WTC11 (cell line): ENCODE data around the gene EIF2AK3. TPM values are rescaled to one million over a fixed set of nuclear protein-coding genes. Genes with fewer than 3 reads are reported as not detected.

ENCODE experiments used
- ATF1 ChIP-seq: sonication (generic); formaldehyde crosslinking; IDR thresholded peaks from 2 replicates; pipeline ENCODE4 v1.8.1; 2023; ENCODE audit warnings: mild to moderate bottlenecking, moderate library complexity, missing genetic modification reagents
- ATF2 ChIP-seq: sonication (generic); formaldehyde crosslinking; IDR thresholded peaks from 2 replicates; pipeline ENCODE4 v1.8.1; 2022; ENCODE audit warnings: low read depth, missing genetic modification reagents, borderline replicate concordance
- ATF6 ChIP-seq: sonication (generic); formaldehyde crosslinking; IDR thresholded peaks from 2 replicates; pipeline ENCODE4 v1.8.1; 2023; ENCODE audit warnings: mild to moderate bottlenecking, missing genetic modification reagents
- CDX4 ChIP-seq: fragments of 250-450 bp; sonication (Bioruptor Pico); IDR thresholded peaks from 2 replicates; pipeline ENCODE4 v1.9.0; 2021; ENCODE audit warnings: moderate library complexity, mild to moderate bottlenecking, inconsistent platforms, borderline replicate concordance
- CREM ChIP-seq: sonication (generic); formaldehyde crosslinking; IDR thresholded peaks from 2 replicates; pipeline ENCODE4 v1.8.1; 2022; ENCODE audit warnings: mild to moderate bottlenecking, missing genetic modification reagents, moderate library complexity
- FOXJ3 ChIP-seq: sonication (generic); formaldehyde crosslinking; IDR thresholded peaks from 2 replicates; pipeline ENCODE4 v1.9.0; 2021; ENCODE audit warnings: missing genetic modification reagents, mild to moderate bottlenecking, borderline replicate concordance
- FOXK1 ChIP-seq: sonication (generic); formaldehyde crosslinking; IDR thresholded peaks from 2 replicates; pipeline ENCODE4 v1.8.0; 2022; ENCODE audit warnings: mild to moderate bottlenecking, moderate library complexity, missing genetic modification reagents
- FOXP1 ChIP-seq: sonication (generic); formaldehyde crosslinking; IDR thresholded peaks from 2 replicates; pipeline ENCODE4 v1.8.0; 2022; ENCODE audit warnings: missing genetic modification reagents, mild to moderate bottlenecking, moderate library complexity, borderline replicate concordance
- FOXP4 ChIP-seq: sonication (generic); formaldehyde crosslinking; IDR thresholded peaks from 2 replicates; pipeline ENCODE4 v1.8.0; 2022; ENCODE audit warnings: mild to moderate bottlenecking, missing genetic modification reagents
- GABPB1 ChIP-seq: sonication (generic); formaldehyde crosslinking; IDR thresholded peaks from 2 replicates; pipeline ENCODE4 v1.8.1; 2023; ENCODE audit warnings: mild to moderate bottlenecking, missing genetic modification reagents
- HMGA2 ChIP-seq: fragments of 250-450 bp; sonication (Bioruptor Pico); IDR thresholded peaks from 2 replicates; pipeline ENCODE4 v1.4.0; 2021; ENCODE audit warnings: mild to moderate bottlenecking, moderate library complexity
- NFATC4 ChIP-seq: fragments of 250-450 bp; sonication (Bioruptor Pico); IDR thresholded peaks from 2 replicates; pipeline ENCODE4 v1.9.0; 2021; ENCODE audit warnings: mild to moderate bottlenecking
- NFE2L1 ChIP-seq: sonication (generic); formaldehyde crosslinking; IDR thresholded peaks from 2 replicates; pipeline ENCODE4 v1.8.1; 2023; ENCODE audit warnings: missing genetic modification reagents
- NFYB ChIP-seq: sonication (generic); formaldehyde crosslinking; conservative IDR thresholded peaks from 2 replicates; pipeline ENCODE4 v1.8.0; 2022; ENCODE audit warnings: low read depth, missing genetic modification reagents
- NR3C1 ChIP-seq: sonication (generic); formaldehyde crosslinking; conservative IDR thresholded peaks from 2 replicates; pipeline ENCODE4 v1.8.1; 2023; ENCODE audit warnings: low read depth, mild to moderate bottlenecking, missing genetic modification reagents
- PRDM15 ChIP-seq: sonication (generic); formaldehyde crosslinking; IDR thresholded peaks from 2 replicates; pipeline ENCODE4 v1.8.0; 2022; ENCODE audit warnings: missing genetic modification reagents
- SP1 ChIP-seq: sonication (generic); formaldehyde crosslinking; conservative IDR thresholded peaks from 2 replicates; pipeline ENCODE4 v1.8.1; 2022; ENCODE audit warnings: missing genetic modification reagents
- TCF7 ChIP-seq: sonication (generic); formaldehyde crosslinking; IDR thresholded peaks from 2 replicates; pipeline ENCODE4 v1.8.0; 2022; ENCODE audit warnings: mild to moderate bottlenecking, low read depth, missing genetic modification reagents, moderate library complexity
- TEAD4 ChIP-seq: sonication (generic); formaldehyde crosslinking; IDR thresholded peaks from 2 replicates; pipeline ENCODE4 v1.8.0; 2022; ENCODE audit warnings: mild to moderate bottlenecking, missing genetic modification reagents
- USF1 ChIP-seq: sonication (generic); formaldehyde crosslinking; IDR thresholded peaks from 2 replicates; pipeline ENCODE4 v1.8.0; 2022; ENCODE audit warnings: mild to moderate bottlenecking, missing genetic modification reagents
- ZMAT4 ChIP-seq: fragments of 250-450 bp; sonication (Bioruptor Pico); IDR thresholded peaks from 2 replicates; pipeline ENCODE4 v1.9.0; 2021; ENCODE audit warnings: mild to moderate bottlenecking
- ZNF138 ChIP-seq: sonication (generic); formaldehyde crosslinking; conservative IDR thresholded peaks from 2 replicates; pipeline ENCODE4 v1.8.1; 2022; ENCODE audit warnings: mild to moderate bottlenecking, moderate library complexity, missing genetic modification reagents
- ZNF232 ChIP-seq: sonication (generic); formaldehyde crosslinking; IDR thresholded peaks from 2 replicates; pipeline ENCODE4 v1.8.0; 2022; ENCODE audit warnings: mild to moderate bottlenecking, missing genetic modification reagents
- ZNF263 ChIP-seq: sonication (generic); formaldehyde crosslinking; IDR thresholded peaks from 2 replicates; pipeline ENCODE4 v1.8.1; 2022; ENCODE audit warnings: low read depth, mild to moderate bottlenecking, moderate library complexity, missing genetic modification reagents
- ZNF317 ChIP-seq: sonication (generic); formaldehyde crosslinking; IDR thresholded peaks from 2 replicates; pipeline ENCODE4 v1.8.1; 2023; ENCODE audit warnings: low read depth, mild to moderate bottlenecking, moderate library complexity, missing genetic modification reagents, borderline replicate concordance
- ZNF425 ChIP-seq: fragments of 250-450 bp; sonication (Bioruptor Pico); conservative IDR thresholded peaks from 2 replicates; pipeline ENCODE4 v1.9.0; 2021; ENCODE audit warnings: mild to moderate bottlenecking
- total RNA-seq: library from RNA; stranded (reverse); gene quantifications from 3 replicates; pipeline ENCODE4 v1.2.3, GENCODE V29; 2021

The EIF2AK3 gene
- total RNA-seq, 1 experiment from 2014 or later = 20.8 TPM

- TF ChIP-seq ATF2 (CRISPR knock-in tag) = no peak
- TF ChIP-seq ZNF425 (CRISPR knock-in tag) = no peak
- no peak for TF ChIP-seq TCF7
- no peak for TF ChIP-seq ZNF232 (CRISPR knock-in tag)
- peak; percentile 78 for TF ChIP-seq CREM (CRISPR knock-in tag)
- TF ChIP-seq SP1 (CRISPR knock-in tag) = peak; percentile 82; the same call in 1 of the 2 replicates
- no peak for TF ChIP-seq PRDM15 (CRISPR knock-in tag)
- TF ChIP-seq FOXJ3 = no peak
- peak; percentile 45; the same call in 1 of the 2 replicates for TF ChIP-seq GABPB1 (CRISPR knock-in tag)
- peak; percentile 88 for TF ChIP-seq FOXK1 (CRISPR knock-in tag)
- TF ChIP-seq NR3C1 (CRISPR knock-in tag) = no peak
- TF ChIP-seq CDX4 = no peak
- no peak for TF ChIP-seq ATF6 (CRISPR knock-in tag)
- no peak for TF ChIP-seq USF1
- no peak for TF ChIP-seq TEAD4
- no peak; the same call in 1 of the 2 replicates for TF ChIP-seq FOXP1
- no peak for TF ChIP-seq HMGA2
- no peak for TF ChIP-seq NFATC4
- no peak for TF ChIP-seq ZNF263 (CRISPR knock-in tag)
- TF ChIP-seq ZNF138 = no peak
- TF ChIP-seq ATF1 (CRISPR knock-in tag) = no peak
- TF ChIP-seq NFYB (CRISPR knock-in tag) = peak; percentile 96
- TF ChIP-seq FOXP4 (CRISPR knock-in tag) = peak; percentile 16; the same call in 1 of the 2 replicates
- 0 out of 2 replicates have a peak, but pooled peaks have one; percentile 60 for TF ChIP-seq NFE2L1 (CRISPR knock-in tag)
- 0 out of 2 replicates have a peak, but pooled peaks have one; percentile 46 for TF ChIP-seq ZNF317 (CRISPR knock-in tag)
- TF ChIP-seq ZMAT4 (CRISPR knock-in tag) = no peak
Observed at GRCh38 chr2:88627055-88627855, at the start of gene EIF2AK3 (continued).
